ENCODE results near the gene GNGT2. TPM values are rescaled to one million over a fixed set of nuclear protein-coding genes. Genes with fewer than 3 reads are reported as not detected.

The GNGT2 gene
- polyA plus RNA-seq, 3 donors, result 16.0 to 25.1 (median 16.7) TPM

GRCh38 chr17:49247944-49248343 lies 37.6 kb upstream of the GNGT2 start:
- no peak overlapping the region for H3K9ac ChIP-seq (ENCODE audit: insufficient read depth, low read length, poor library complexity, severe bottlenecking)
- no peaks in the 10 kb centered on the region for H3K36me3 ChIP-seq (replicated peaks in 1 of 2; ENCODE audit: control insufficient read depth in 1 of 2, insufficient read depth in 2 of 2, low read length in 2 of 2)
- H3K27ac Mint-ChIP-seq, result peak overlapping the region in 1 of 7 donors; percentile 71
- peaks cover 5 to 8% of the 10 kb centered on the region in 2 donors for H3K36me3 Mint-ChIP-seq
- H3K27me3 ChIP-seq (ENCODE audit: control insufficient read depth in 2 of 2, insufficient read depth in 2 of 2, low read length in 2 of 2), result no peaks in the 10 kb centered on the region
- H4K20me1 ChIP-seq (ENCODE audit: insufficient read depth, low read length), result no peaks in the 10 kb centered on the region
- intact Hi-C loops (cut with micrococcal nuclease), result no loop called here
- no peak for TF ChIP-seq CTCF (IDR thresholded peaks at IDR 0.05)
- H3K4me3 ChIP-seq (replicated peaks in 1 of 3; ENCODE audit: low read depth in 2 of 3, low read length in 3 of 3), result no peak overlapping the region
- WGBS (ENCODE audit: insufficient coverage), result 77% methylated on average over 5 of the region's 7 CpGs
- H3K4me2 ChIP-seq (replicated peaks; ENCODE audit: extremely low read depth, low read length, poor library complexity, severe bottlenecking), result no peak overlapping the region
- peaks cover 0 to 8% (median 4%) of the 10 kb centered on the region in 3 donors for H3K27me3 Mint-ChIP-seq (ENCODE audit: low read depth in 3 of 3)
- peaks cover 23% of the 10 kb centered on the region for H3K4me1 Mint-ChIP-seq
- H3K27ac ChIP-seq (ENCODE audit: low read depth in 1 of 2, low read length in 2 of 2), result no peak overlapping the region
- H3K79me2 ChIP-seq (ENCODE audit: insufficient read depth, low read length), result no peaks in the 10 kb centered on the region
- no peak overlapping the region for H3K4me3 Mint-ChIP-seq
- no peaks in the 10 kb centered on the region for H3K9me3 ChIP-seq (replicated peaks in 1 of 2; ENCODE audit: control insufficient read depth in 1 of 2, insufficient read depth in 1 of 2, low read length in 2 of 2)
- peaks cover 20 to 21% of the 10 kb centered on the region in 2 donors for H3K4me1 ChIP-seq (ENCODE audit: control insufficient read depth in 1 of 2, insufficient read depth in 2 of 2, low read length in 2 of 2)
- H3K9me3 Mint-ChIP-seq, result peaks cover 0 to 1% (median 0%) of the 10 kb centered on the region in 7 donors
- H2AFZ ChIP-seq (ENCODE audit: insufficient read depth, low read depth, low read length, poor library complexity, severe bottlenecking), result no peak overlapping the region
- DNase-seq, result no peak

GRCh38 chr17:49244839-49245238 lies 34.5 kb upstream of the GNGT2 start:
- 97% methylated on average over 4 of the region's 4 CpGs for WGBS (ENCODE audit: insufficient coverage)

More at GRCh38 chr17:49244839-49245238, 34.5 kb upstream of the GNGT2 start:
- intact Hi-C loops (cut with micrococcal nuclease), result no loop called here
- Histone ChIP-seq H3K27me3 (ENCODE audit: control insufficient read depth in 2 of 2, insufficient read depth in 2 of 2, low read length in 2 of 2) (no peaks in the 10 kb centered on the region), H3K4me2 (replicated peaks; ENCODE audit: extremely low read depth, low read length, poor library complexity, severe bottlenecking) (no peak overlapping the region), H3K36me3 (replicated peaks in 1 of 2; ENCODE audit: control insufficient read depth in 1 of 2, insufficient read depth in 2 of 2, low read length in 2 of 2) (no peaks in the 10 kb centered on the region), H3K4me1 (ENCODE audit: control insufficient read depth in 1 of 2, insufficient read depth in 2 of 2, low read length in 2 of 2) (no peaks in the 10 kb centered on the region), H3K27ac (ENCODE audit: low read depth in 1 of 2, low read length in 2 of 2) (no peak overlapping the region), H2AFZ (ENCODE audit: insufficient read depth, low read depth, low read length, poor library complexity, severe bottlenecking) (no peak overlapping the region), H4K20me1 (ENCODE audit: insufficient read depth, low read length) (no peaks in the 10 kb centered on the region), H3K9ac (ENCODE audit: insufficient read depth, low read length, poor library complexity, severe bottlenecking) (no peak overlapping the region), H3K9me3 (replicated peaks in 1 of 2; ENCODE audit: control insufficient read depth in 1 of 2, insufficient read depth in 1 of 2, low read length in 2 of 2) (no peaks in the 10 kb centered on the region), H3K4me3 (replicated peaks in 1 of 3; ENCODE audit: low read depth in 2 of 3, low read length in 3 of 3) (no peak overlapping the region), H3K79me2 (ENCODE audit: insufficient read depth, low read length) (no peaks in the 10 kb centered on the region)
- Mint-ChIP-seq H3K4me3 (no peak overlapping the region), H3K9me3 (peaks cover 0 to 2% (median 0%) of the 10 kb centered on the region in 7 donors), H3K36me3 (peaks cover 0 to 2% of the 10 kb centered on the region in 2 donors), H3K4me1 (peaks cover 2% of the 10 kb centered on the region), H3K27me3 (ENCODE audit: low read depth in 3 of 3) (peaks cover 0 to 10% (median 4%) of the 10 kb centered on the region in 3 donors), H3K27ac (no peak overlapping the region)
- DNase-seq, result no peak
- no peak for TF ChIP-seq CTCF (IDR thresholded peaks at IDR 0.05)
